Stimulated activated CD8-positive, alpha-beta memory T cell treated with anti-CD3 and anti-CD28 coated beads, Interleukin-4, amount 100 ng/mL, for 24 hours (primary cell): ENCODE results near the gene DPY19L2.
"Not testable (repeated sequence)": the region's sequence is repeated elsewhere in the genome, so short reads cannot be mapped to it uniquely, and the experiment has no call there.

Experiments used
- DNase-seq: peaks from one replicate; pipeline ENCODE4 v3.0.0-alpha.2; 2020; ENCODE audit warnings: low read depth

DPY19L2 gene

DNA sequence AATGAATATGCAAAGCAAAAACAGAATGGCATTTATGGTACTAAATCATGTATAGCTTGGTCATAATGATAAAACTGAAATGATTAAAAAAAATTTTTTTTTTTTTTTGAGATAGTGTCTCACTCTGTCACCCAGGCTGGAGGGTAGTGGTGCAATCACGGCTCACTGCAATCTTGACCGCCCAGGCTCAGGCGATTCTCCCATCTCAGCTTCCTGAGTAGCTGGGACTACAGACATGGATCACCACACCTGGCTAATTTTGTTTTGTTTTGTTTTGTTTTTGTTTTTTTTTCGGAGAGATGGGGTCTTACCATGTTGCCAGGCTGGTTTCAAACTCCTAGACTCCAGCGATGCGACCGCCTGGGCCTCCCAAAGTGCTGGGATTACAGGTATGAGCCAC lies 138.7 kb downstream of the DPY19L2 start:
- not testable (repeated sequence) for DNase-seq

DNA sequence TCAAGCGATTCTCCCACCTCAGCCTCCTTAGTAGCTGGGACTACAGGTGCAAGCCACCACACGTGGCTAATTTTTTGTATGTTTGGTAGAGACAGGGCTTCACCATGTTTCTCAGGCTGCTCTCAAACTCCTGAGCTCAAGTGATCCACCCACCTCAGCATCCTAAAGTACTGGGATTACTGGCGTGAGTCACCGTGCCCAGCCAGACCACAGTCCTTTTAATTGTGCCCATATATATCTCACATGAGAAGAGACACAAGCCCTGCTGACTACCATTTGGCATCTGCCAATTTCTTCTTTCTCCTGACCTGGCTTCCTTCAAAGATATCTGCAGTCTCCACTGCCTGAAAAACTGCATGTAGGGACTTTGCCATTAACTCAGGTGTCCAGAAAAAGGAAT lies 142.5 kb downstream of the DPY19L2 start:
- DNase-seq: no peak

DNA sequence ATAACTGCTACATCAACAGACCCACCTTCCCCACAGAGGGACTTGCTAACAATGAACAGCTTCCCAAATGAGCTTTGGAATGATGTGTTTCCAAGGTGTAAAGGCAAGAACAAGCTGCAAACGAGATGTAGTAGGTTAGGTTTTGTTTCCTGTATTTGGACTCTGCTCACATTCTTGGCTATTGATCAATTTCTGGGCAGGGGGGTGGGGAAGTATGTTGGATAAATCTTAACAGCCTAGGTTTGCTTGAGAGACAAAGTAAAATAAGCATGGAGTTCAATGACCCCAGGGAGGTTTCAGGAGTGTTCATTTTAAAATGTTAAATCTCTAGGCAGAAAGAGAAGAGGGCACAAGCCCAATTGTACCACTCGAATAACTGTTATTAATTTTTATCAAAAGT lies 146.6 kb downstream of the DPY19L2 start:
- no peak for DNase-seq
